Measurements from ENCODE around the gene CNTNAP2.

- TF ChIP-seq CTCF (conservative IDR thresholded peaks at IDR 0.05) (no peak), ZFX (IDR thresholded peaks at IDR 0.05) (no peak)
Measured at GRCh38 chr7:148419856-148420832, 2303.5 kb downstream of the CNTNAP2 start.

Data from C4-2B (cell line).